Putamen (tissue), 1 donor: ENCODE measurements around the gene CHST8.
"Not testable (repeated sequence)": the region's sequence is repeated elsewhere in the genome, so short reads cannot be mapped to it uniquely, and the experiment has no call there.

Source experiments
- DNase-seq: peaks from one replicate; pipeline ENCODE4 v3.0.0-alpha.2; 2016; ENCODE audit warnings: low spot score

CHST8 gene

GRCh38 chr19:33621811-33622504 is at the start of gene CHST8:
CHST8 (plus strand) TSS chr19:33621953; CDS start chr19:33689262, 67,309 bp downstream.
- DNase-seq = no peak

- no peak for DNase-seq
Measured at GRCh38 chr19:33572929-33573328, 48.8 kb upstream of the CHST8 start.

GRCh38 chr19:33574824-33575223 is 46.9 kb upstream of the CHST8 start:
- no peak for DNase-seq

DNA sequence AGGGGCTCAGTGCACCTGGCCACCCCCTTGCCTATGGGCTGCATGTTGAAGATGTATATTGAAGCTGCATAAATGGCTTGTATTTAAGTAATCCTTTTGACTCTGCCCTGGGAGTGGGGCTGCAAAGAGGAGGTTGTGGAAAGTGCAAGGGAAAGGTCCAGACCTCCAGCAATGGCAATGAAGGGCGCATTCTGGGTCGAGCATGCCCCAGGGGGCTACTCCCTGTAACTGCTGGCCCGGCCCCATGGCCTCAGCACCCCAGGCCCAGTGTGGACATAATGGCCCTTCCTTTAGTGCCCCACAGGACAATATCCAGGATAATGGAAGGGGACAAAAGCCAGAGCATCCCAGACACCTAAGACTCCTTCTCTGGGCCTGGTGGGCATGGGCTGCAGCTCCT is 43.1 kb upstream of the CHST8 start:
- DNase-seq = no peak

- no peak for DNase-seq
Measured at GRCh38 chr19:33580026-33580644, 41.6 kb upstream of the CHST8 start.

DNA sequence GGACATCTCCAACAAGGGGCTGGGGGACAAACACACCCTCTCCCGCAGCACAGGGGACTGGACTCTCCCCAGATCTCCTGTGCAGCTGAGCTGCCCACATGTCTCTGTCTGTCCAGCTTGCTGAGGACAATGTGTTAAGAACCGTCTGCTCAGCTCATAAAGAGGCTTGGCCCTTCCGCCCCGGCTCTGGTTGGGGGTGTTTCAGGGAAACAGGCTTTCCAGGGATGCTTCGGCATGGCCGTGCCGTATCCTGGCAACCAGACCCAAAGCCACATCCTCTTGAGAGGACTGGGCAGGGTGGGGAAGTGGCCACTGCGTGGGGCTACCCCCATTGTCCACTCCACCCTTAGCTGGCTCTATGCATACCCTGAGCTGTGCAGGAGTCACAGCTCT is 41.1 kb upstream of the CHST8 start:
- no peak for DNase-seq

DNA sequence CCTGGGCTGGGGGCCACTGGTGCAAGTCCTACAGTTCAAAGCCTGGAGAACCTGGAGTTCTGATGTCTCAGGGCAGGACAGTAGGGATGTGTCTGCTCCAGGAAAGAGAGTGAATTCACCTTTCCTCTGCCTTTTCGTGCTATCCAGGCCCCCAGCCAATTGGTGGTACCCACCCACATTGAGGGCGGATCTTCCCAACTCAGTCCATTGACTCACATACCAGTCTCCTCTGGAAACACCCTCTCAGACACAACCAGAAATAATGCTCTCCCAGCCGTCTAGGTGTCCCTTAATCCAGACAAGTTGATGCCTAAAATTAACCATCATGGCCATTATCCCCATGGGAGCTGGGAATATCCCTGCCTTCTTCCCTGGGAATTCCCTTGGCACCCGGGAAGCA is 38.8 kb upstream of the CHST8 start:
- no peak for DNase-seq

DNA sequence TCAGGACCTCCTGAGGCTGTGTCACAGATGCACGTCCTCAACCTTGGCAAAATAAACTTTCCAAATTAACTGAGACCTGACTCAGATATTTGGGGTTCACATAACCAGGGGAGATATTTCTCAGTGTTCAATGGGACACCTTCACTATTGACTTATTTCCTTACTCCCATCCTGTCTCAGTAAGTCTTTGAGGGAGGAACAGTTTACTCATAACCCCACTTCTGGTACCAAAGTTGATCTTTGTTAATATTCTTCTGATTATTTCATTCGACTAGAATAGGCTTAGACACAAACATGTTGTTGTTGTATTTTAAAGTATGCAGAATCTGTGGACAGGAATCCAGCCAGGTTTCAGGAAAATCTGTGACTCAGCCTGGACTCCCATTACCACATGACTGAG is 34.6 kb upstream of the CHST8 start:
- DNase-seq = no peak

- DNase-seq = no peak
Measured at GRCh38 chr19:33590224-33590623, 31.5 kb upstream of the CHST8 start.

DNA sequence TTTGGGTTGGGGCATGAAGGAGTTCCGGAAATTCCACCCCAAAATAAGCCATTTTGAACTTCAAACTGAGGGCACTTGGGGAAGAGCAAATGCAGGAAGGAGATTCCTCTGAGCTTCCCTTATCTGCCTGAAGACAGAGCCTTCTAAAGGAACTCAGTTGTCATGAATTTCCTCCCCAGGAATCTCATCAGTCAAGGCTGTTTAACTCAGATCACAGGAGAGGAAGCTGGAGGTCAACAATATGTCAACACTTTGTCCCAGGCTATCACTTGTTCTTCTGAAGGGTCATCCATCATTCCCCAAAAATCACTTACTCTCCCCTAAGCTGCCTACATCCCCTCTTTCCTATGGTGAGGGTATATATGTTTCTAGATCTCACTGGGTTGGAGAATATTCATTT is 26.0 kb upstream of the CHST8 start:
- no peak for DNase-seq

GRCh38 chr19:33601583-33601982 is 20.2 kb upstream of the CHST8 start:
- no peak for DNase-seq

DNA sequence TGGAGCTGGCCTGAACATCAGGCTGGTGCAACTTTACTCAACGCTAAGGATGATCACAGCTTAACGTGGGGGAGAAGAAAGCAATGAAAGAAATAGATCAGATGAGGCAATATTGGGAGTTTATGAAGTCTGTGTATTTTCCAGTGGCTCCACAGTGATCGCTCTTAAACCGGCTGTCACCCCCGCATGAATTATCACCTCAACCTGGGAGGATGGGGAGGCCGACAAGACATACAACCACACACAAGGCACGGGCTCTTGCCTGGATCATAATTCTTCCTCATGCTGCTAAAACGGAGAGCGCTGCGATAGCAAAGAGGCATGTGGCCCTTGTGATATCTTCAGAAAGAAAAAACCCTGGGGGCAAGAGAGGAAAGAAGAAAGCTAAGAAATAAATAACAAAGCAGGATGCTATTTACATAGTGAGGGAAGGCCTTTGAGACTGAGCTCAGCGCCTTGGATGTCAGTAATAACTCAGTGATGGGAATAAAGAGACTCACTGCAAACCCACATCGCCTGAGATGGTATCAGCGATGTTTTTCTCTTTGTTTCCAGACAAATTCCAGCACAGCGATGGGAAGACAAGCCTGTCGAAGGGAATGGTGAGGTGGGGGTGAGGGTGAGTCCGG is 19.1 kb upstream of the CHST8 start:
- DNase-seq = no peak

DNA sequence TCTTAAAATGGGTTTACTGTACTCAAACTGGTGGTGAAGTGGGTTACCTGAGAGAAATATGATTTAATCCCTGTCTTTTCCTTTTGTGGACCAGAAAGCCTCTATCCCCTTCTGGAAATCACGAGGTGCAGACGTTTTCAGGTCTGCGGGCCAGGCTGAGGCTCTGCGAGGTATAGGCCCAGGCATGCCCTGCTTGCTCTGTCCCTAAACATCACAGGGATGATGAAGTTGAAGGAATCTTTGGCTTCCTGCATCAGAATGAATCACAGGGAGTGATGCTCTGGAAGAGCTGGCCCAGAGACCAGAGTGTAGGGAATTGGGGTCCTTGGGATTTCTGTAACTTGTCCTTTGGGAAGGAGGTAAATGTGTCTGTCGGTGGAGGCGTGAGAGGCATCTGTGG is 18.4 kb upstream of the CHST8 start:
- DNase-seq = no peak

- no peak for DNase-seq
Measured at GRCh38 chr19:33604651-33605050, 17.1 kb upstream of the CHST8 start.

- DNase-seq = not testable (repeated sequence)
Measured at GRCh38 chr19:33605803-33606295, 15.9 kb upstream of the CHST8 start.

- no peak for DNase-seq
Measured at GRCh38 chr19:33606556-33606955, 15.2 kb upstream of the CHST8 start.

DNA sequence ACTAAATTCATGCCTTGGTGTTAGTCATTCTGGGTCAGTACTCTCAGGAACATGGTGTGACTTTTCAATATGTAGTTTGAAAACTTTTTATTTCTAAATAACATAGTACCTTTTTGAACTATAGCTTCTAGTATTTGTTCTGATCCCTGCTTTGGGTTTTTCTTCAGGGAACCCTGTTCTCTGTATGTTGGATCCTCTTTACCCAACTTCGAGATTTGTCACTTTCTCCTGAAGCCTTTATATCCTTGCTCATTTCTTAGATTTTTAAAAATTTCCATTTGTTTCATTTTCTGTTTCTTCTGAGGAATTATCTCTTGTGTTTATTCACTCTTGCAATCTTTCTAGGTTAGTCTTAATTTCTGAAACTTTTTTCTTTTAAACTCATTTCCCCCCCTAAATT is 12.4 kb upstream of the CHST8 start:
- DNase-seq = no peak

GRCh38 chr19:33610588-33610987 is 11.2 kb upstream of the CHST8 start:
- no peak for DNase-seq

DNA sequence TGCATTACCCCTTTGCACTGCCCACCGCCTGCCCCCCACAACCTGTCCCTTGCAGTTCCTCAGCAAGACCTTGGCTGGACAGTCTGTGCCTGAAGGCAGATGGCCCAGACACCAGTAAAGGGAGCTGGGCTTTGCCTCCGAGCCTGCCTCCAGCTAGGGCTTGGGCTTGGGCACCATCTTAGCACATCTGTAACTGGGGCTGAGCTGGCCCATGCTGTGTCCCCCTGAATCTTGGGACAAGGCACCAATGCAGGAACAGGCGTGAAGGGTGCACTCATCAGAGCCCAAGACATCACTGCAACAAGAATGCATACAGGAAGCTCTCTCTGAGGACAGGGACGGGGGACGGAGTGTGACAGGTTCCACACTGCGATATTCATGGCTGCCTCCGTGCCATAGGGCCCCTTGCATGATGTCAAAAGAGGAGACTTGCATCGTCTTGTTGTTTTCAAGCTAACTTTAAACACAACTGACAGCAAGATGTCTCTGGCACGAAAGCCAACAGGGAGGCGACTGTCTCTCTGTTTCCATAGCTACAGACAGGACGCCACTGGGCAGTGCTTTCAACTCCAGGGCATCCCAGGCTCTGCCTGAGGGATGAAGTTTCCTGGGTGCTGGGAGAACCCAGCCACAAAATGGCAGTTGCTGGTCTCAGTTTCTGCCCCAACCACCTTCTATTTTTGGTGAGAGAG is 8.7 kb upstream of the CHST8 start:
- DNase-seq = no peak

GRCh38 chr19:33613620-33614000 is 8.1 kb upstream of the CHST8 start:
- no peak for DNase-seq

DNA sequence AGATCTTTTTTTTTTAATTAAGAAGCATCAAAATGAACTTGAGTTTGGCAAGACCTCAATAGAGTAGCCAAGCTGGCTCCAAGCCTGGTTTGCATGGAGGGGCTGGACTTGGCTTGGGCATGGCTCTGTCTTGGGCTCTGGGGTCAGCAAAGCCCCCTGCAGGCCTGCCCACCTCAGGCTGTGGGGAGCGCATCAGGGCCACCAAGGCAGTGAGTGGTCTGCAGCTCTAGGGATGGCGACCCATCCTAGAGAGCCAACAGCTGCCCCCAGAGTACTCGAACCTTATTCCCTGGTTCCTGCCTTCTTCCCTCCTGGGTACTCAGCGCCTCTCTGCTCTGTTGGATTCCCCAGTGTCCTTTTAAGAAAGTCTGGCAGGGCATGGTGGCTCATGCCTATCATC is 5.4 kb upstream of the CHST8 start:
- no peak for DNase-seq

- DNase-seq = no peak
Measured at GRCh38 chr19:33616857-33617256, 4.9 kb upstream of the CHST8 start.

DNA sequence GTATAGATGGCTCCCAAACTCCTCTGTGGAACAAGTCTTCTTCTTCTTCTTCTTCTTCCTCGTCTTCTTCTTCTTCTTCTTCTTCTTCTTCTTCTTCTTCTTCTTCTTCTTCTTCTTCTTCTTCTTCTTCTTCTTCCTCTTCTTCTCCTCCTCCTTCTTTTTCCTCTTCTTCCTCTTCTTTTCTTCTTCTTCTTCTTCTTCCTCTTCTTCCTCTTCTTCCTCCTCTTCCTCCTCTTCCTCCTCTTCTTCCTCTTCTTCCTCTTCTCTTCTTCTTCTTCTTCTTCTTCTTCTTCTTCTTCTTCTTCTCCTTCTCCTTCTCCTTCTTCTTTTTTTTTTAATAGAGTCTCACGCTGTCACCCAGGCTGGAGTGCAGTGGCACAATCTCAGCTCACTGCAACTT is 3.4 kb upstream of the CHST8 start:
- not testable (repeated sequence) for DNase-seq
